HPDE6-E6E7 (cell line): ENCODE data around the gene MAG.
"Not testable (repeated sequence)": the region's sequence is repeated elsewhere in the genome, so short reads cannot be mapped to it uniquely, and the experiment has no call there.

Experiments used
- DNase-seq: peaks from one replicate; pipeline ENCODE4 v3.0.0; 2011; ENCODE audit warnings: missing footprints; ENCODE audit errors: extremely low spot score

MAG gene

GRCh38 chr19:35344511-35345031 is 52.6 kb downstream of the MAG start:
- no peak for DNase-seq

GRCh38 chr19:35345671-35346111 is 53.7 kb downstream of the MAG start:
- no peak for DNase-seq

GRCh38 chr19:35346193-35347052 is 54.5 kb downstream of the MAG start:
- DNase-seq = no peak

GRCh38 chr19:35347171-35347929 is 55.4 kb downstream of the MAG start, which contains the start of gene FFAR1:
Gene FFAR1 (plus strand): TSS chr19:35347902. CDS start chr19:35351552, 3,650 bp downstream.
- no peak for DNase-seq

- no peak for DNase-seq
Observed at GRCh38 chr19:35347930-35348298, 56.0 kb downstream of the MAG start.

- DNase-seq = no peak
Observed at GRCh38 chr19:35348911-35349611, 57.1 kb downstream of the MAG start.

- DNase-seq = no peak
Observed at GRCh38 chr19:35349614-35350521, 57.9 kb downstream of the MAG start.

GRCh38 chr19:35350591-35350990 is 58.6 kb downstream of the MAG start:
- DNase-seq = no peak

- DNase-seq = no peak
Observed at GRCh38 chr19:35351411-35352176, 59.6 kb downstream of the MAG start.

GRCh38 chr19:35352177-35352447 is 60.2 kb downstream of the MAG start:
- DNase-seq = no peak

- DNase-seq = peak; percentile 75
Observed at GRCh38 chr19:35352448-35353304, 60.7 kb downstream of the MAG start.

GRCh38 chr19:35353635-35354034 is 61.7 kb downstream of the MAG start:
- no peak for DNase-seq

- no peak for DNase-seq
Observed at GRCh38 chr19:35354898-35355297, 62.9 kb downstream of the MAG start.

- DNase-seq = no peak
Observed at GRCh38 chr19:35355791-35356460, 64.0 kb downstream of the MAG start.

- no peak for DNase-seq
Observed at GRCh38 chr19:35357867-35358573, 66.1 kb downstream of the MAG start, which contains the start of gene FFAR3. Gene FFAR3 (plus strand): TSS chr19:35358460. CDS start chr19:35358891, 431 bp downstream.

- not testable (repeated sequence) for DNase-seq
Observed at GRCh38 chr19:35358834-35359233, 66.9 kb downstream of the MAG start.

GRCh38 chr19:35359395-35359794 is 67.4 kb downstream of the MAG start:
- not testable (repeated sequence) for DNase-seq

GRCh38 chr19:35360081-35360480 is 68.1 kb downstream of the MAG start:
- not testable (repeated sequence) for DNase-seq
